SW 1271 (cell line): ENCODE measurements around the gene TOP3B.

Experiments used
- DNase-seq, 2 experiments: peaks; one replicate each; lab custom pipeline; 2025; lab: John Stamatoyannopoulos, UW

TOP3B gene

GRCh38 chr22:21982338-21982965 is at the start of gene TOP3B:
TOP3B (minus strand) TSS chr22:21982787; CDS start chr22:21975709, 7,078 bp downstream.
- DNase-seq, result peak; percentile 15 to 54

GRCh38 chr22:22031183-22031945 is 48.8 kb upstream of the TOP3B start:
- DNase-seq, result no peak

GRCh38 chr22:22030493-22031182 is 48.1 kb upstream of the TOP3B start:
- no peak for DNase-seq

- DNase-seq, result no peak
Measured at GRCh38 chr22:22027955-22028354, 45.4 kb upstream of the TOP3B start.

GRCh38 chr22:22026157-22026831 is 43.7 kb upstream of the TOP3B start:
- no peak for DNase-seq

GRCh38 chr22:22025320-22026156 is 43.0 kb upstream of the TOP3B start:
- DNase-seq, result no peak

GRCh38 chr22:22024440-22024839 is 41.9 kb upstream of the TOP3B start:
- DNase-seq, result no peak

- DNase-seq, result no peak
Measured at GRCh38 chr22:22023581-22024137, 41.1 kb upstream of the TOP3B start.

- DNase-seq, result no peak
Measured at GRCh38 chr22:22022947-22023534, 40.5 kb upstream of the TOP3B start.

GRCh38 chr22:22022255-22022840 is 39.8 kb upstream of the TOP3B start:
- no peak for DNase-seq

- DNase-seq, result no peak
Measured at GRCh38 chr22:22021162-22021750, 38.7 kb upstream of the TOP3B start.

GRCh38 chr22:22020425-22020852 is 37.9 kb upstream of the TOP3B start:
- DNase-seq, result no peak

GRCh38 chr22:22019659-22020424 is 37.3 kb upstream of the TOP3B start:
- DNase-seq, result no peak

GRCh38 chr22:22018825-22019658 is 36.5 kb upstream of the TOP3B start:
- DNase-seq, result no peak

GRCh38 chr22:22015631-22016030 is 33.0 kb upstream of the TOP3B start:
- DNase-seq, result no peak

GRCh38 chr22:22014285-22014659 is 31.7 kb upstream of the TOP3B start:
- DNase-seq, result no peak

GRCh38 chr22:22013559-22014284 is 31.1 kb upstream of the TOP3B start:
- no peak for DNase-seq

GRCh38 chr22:22011964-22012363 is 29.4 kb upstream of the TOP3B start:
- no peak for DNase-seq
